Hypothalamus (tissue), 51 donors: Measurements from ENCODE around the gene COQ7.

ENCODE experiments used
- DNase-seq, 51 donors: peaks; one replicate each; lab custom pipeline; 2025; lab: John Stamatoyannopoulos, UW

The COQ7 gene

GRCh38 chr16:19110537-19111360 lies 43.3 kb downstream of the COQ7 start:
- DNase-seq = no peak

DNA sequence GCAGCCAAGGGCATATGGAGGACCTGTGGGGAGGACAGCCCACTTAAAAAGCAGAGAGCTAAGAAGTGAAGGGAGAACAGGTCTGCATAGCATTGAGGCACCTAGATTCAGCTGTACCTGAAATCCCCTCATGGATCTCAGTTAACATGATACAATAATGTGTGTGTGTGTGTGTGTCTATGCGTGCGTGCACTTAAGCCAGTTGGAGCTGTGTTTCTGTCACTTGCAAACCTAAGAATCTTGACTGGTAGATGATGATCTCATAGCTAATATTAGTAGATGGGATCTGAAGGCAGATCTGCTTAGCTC lies 44.6 kb downstream of the COQ7 start:
- no peak for DNase-seq

GRCh38 chr16:19113577-19114358 lies 46.4 kb downstream of the COQ7 start, which contains the start of gene ITPRIPL2:
Gene ITPRIPL2, plus strand, starts transcription at chr16:19113964. Its CDS starts 498 bp downstream, at chr16:19114462.
- peak in 37 of 51 donors; percentile 17 to 76 (median 45) for DNase-seq

GRCh38 chr16:19114359-19115147 lies 47.1 kb downstream of the COQ7 start:
- DNase-seq = peak in 12 of 51 donors; percentile 6 to 48 (median 26)

GRCh38 chr16:19115148-19116021 lies 48.0 kb downstream of the COQ7 start:
- DNase-seq = peak in 1 of 51 donors; percentile 15

DNA sequence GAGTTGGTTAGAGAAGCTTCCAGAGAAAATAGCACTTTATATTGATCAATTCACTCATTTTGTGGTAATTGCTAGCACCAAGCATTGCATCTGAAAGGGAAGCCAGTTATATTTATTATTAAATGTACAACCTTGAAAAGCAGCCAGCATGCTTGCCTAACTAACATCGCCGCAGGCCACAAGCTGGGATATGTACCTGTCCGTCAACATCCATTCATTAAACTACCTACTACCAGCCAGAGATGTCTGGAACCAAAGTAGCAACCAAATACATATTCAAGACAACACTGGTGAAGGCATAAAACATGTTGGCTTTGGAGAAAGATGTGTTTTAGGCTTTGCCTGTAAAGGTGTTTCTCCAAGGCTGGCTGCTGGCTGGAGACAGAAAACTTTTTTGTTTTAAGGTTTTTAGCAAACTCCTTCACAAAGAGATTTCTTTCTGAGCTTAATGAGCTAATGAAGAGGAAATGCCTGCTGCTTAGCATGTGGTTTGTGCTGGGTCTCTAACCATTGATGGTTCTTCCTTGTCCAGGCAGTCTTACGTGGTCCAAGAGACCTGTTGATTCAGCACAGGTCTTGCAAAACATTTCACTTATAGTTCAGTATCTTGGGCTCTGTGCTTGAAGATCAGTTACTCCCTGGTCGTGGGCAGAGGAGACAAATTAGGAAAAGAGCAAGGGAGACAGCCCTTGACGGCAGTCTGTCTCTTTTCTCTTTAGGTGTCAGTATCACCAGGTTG lies 49.5 kb downstream of the COQ7 start:
- DNase-seq = no peak

- peak in 12 of 51 donors; percentile 10 to 39 (median 26) for DNase-seq
Observed at GRCh38 chr16:19118938-19119431, 51.6 kb downstream of the COQ7 start.

DNA sequence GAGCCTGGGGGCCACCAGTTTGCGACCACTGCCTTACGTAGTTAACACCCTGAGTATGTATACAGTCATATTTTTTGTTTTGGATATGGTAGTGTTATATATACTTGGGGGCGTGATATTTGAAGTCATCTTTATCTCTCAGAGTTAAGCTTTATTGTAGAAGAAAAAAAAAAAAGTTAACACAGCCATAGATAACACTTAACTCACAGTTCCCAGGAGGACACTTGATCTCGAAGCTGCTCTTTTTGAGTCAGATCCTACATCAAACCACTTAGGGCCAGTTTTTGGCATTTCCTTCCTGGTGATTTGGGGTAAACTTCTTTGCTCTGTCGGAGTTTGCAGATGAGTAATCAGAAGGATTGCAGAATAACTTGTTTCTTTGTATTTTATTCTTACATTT lies 52.1 kb downstream of the COQ7 start:
- no peak for DNase-seq

- DNase-seq = no peak
Observed at GRCh38 chr16:19123535-19124178, 56.2 kb downstream of the COQ7 start.

GRCh38 chr16:19126300-19126699 lies 58.9 kb downstream of the COQ7 start:
- DNase-seq = no peak

GRCh38 chr16:19127205-19127604 lies 59.8 kb downstream of the COQ7 start:
- no peak for DNase-seq

GRCh38 chr16:19127674-19128131 lies 60.3 kb downstream of the COQ7 start:
- DNase-seq = peak in 1 of 51 donors; percentile 1

DNA sequence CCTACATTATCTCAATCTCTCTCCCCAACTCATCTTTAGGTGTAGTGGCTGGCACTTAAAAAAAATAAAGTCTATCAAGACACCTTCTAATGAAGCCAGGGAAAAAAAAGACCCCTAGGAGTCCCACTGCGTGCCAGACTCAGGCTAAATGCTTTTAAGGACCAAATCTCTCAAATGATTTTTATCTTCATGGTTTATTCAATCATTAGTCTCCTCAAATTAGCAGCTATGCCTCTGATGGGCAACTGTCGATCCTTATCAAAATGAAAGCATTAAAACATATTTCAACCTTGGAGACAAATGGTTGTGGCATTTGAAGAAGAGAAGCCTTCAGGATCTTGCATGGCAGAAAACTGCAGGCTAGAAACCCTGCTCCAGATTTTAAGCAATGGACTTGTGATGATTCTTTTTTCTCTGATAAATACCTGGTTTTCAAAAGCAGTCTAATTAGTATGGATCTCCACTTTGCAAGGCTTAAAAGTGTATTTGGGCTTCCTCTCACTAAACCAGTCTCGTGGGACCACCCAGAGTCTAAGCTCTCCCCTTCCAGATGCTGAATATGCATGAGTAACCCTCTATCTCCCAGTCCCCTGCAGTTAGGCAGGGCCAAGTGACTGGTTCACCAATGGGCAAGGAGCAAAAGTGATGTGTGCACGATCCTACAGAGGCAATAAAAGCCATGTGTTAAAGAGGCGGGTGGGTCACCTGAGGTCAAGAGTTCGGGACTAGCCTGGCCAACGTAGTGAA lies 61.2 kb downstream of the COQ7 start:
- no peak for DNase-seq
